Bronchial epithelial cell (primary cell): ENCODE results near the gene S1PR5. TPM values are rescaled to one million over a fixed set of nuclear protein-coding genes. Genes with fewer than 3 reads are reported as not detected.
A peak's percentile ranks its signal among the peaks of the same experiment; 100 is the strongest.
"Not testable (repeated sequence)": the region's sequence is repeated elsewhere in the genome, so short reads cannot be mapped to it uniquely, and the experiment has no call there.

Source experiments
- DNase-seq: peaks from one replicate; pipeline ENCODE4 v3.0.0-alpha.2; 2010; ENCODE audit warnings: low read depth
- FAIRE-seq: peaks from 2 replicates; lab custom pipeline; 2011; peaks lifted over from hg19 to GRCh38; lab: Jason Lieb, UNC
- H3K27me3 ChIP-seq: 2 replicates; pipeline ENCODE4 v1.5.1; 2011; ENCODE audit warnings: low read length; ENCODE audit not compliant: control insufficient read depth, insufficient read depth
- H3K36me3 ChIP-seq: 2 replicates; pipeline ENCODE4 v1.5.1; 2011; ENCODE audit warnings: low read length; ENCODE audit not compliant: control insufficient read depth, insufficient read depth
- H3K4me3 ChIP-seq: 2 replicates; pipeline ENCODE4 v1.5.1; 2011; ENCODE audit warnings: mild to moderate bottlenecking, low read depth, low read length, control low read depth
- total RNA-seq: library from RNA; depleted of rRNA; stranded (reverse); fragments of >200 nt; gene quantifications from 2 replicates; pipeline ENCODE4 v1.2.1, GENCODE V29; 2014
- TF ChIP-seq, protein P1 (sequence below): IDR thresholded peaks from 2 replicates; pipeline ENCODE4 v1.5.1; 2011; ENCODE audit warnings: mild to moderate bottlenecking, moderate library complexity, low read length, control low read depth, inconsistent platforms; ENCODE audit not compliant: insufficient read depth, severe bottlenecking

The S1PR5 gene
- total RNA-seq, 1 donor from 2014 or later, result 6.6 TPM

DNA sequence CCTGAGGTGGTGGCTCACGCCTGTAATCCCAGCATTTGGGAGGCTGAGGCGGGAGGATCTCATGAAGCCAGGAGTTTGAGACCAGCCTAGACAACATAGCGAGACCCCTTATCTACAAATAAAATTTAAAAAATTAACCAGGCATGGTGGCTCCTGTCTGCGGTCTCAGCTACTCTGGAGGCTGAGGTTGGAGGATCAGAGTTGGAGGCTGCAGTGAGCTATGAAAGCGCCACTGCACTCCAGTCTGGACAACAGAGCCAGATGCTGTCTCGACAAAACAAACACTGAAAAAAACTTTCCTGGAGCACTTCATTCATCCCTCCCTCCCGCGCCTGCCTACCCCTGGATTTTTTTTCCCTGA lies 25.8 kb upstream of the S1PR5 start:
- no peaks in the 10 kb centered on the region for H3K27me3 ChIP-seq
- DNase-seq, result no peak
- peak overlapping the region; percentile 48 for H3K4me3 ChIP-seq
- peaks cover 14% of the 10 kb centered on the region for H3K36me3 ChIP-seq
- no peak for FAIRE-seq
- TF ChIP-seq, protein P1, sequence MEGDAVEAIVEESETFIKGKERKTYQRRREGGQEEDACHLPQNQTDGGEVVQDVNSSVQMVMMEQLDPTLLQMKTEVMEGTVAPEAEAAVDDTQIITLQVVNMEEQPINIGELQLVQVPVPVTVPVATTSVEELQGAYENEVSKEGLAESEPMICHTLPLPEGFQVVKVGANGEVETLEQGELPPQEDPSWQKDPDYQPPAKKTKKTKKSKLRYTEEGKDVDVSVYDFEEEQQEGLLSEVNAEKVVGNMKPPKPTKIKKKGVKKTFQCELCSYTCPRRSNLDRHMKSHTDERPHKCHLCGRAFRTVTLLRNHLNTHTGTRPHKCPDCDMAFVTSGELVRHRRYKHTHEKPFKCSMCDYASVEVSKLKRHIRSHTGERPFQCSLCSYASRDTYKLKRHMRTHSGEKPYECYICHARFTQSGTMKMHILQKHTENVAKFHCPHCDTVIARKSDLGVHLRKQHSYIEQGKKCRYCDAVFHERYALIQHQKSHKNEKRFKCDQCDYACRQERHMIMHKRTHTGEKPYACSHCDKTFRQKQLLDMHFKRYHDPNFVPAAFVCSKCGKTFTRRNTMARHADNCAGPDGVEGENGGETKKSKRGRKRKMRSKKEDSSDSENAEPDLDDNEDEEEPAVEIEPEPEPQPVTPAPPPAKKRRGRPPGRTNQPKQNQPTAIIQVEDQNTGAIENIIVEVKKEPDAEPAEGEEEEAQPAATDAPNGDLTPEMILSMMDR, result no peak

DNA sequence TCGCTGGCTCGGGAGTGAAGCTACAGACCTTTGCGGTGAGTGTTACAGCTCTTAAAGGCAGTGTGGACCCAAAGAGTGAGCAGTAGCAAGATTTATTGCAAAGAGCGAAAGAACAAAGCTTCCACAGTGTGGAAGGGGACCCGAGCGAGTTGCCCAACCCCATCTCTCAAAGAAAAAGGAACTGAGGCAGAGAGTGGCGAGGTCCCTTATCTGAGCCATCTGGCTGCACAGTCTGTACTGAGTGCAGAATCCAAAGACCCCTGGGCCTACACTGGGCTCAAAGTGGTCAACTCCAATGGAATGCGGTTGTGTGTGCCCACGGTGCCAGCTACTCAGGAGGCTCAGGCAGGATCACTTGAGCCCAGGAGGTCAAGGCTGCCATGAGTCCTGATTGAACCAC lies 21.8 kb upstream of the S1PR5 start:
- not testable (repeated sequence) for H3K4me3 ChIP-seq, DNase-seq, FAIRE-seq, H3K36me3 ChIP-seq, H3K27me3 ChIP-seq

- no peak for DNase-seq
- FAIRE-seq, result no peak
- H3K27me3 ChIP-seq, result no peaks in the 10 kb centered on the region
These were observed 21.1 kb upstream of the S1PR5 start for GRCh38 chr19:10538204-10538983.

DNA sequence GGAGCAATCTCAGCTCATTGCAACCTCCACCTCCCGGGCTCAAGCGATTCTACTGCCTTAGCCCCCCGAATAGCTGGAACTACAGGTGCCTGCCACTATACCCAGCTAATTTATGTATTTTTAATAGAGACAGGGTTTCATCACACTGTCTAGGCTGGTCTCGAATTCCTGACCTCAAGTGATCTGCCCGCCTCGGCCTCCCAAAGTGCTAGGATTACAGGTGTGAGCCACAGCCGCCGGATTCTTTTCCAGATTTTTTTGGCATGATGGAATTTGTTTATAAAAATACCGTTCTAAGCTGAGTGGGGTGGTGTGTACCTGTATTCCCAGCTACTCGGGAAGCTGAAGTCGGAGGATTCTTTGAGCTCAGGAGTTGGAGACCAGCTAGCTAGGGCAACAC lies 20.4 kb upstream of the S1PR5 start:
- TF ChIP-seq, protein P1, result no peak
- no peak for FAIRE-seq
- DNase-seq, result peak; percentile 14
- H3K36me3 ChIP-seq, result no peaks in the 10 kb centered on the region
- H3K4me3 ChIP-seq, result no peak overlapping the region
- H3K27me3 ChIP-seq, result no peaks in the 10 kb centered on the region

More at GRCh38 chr19:10538204-10538983, 21.1 kb upstream of the S1PR5 start:
- TF ChIP-seq, protein P1, result no peak
- Histone ChIP-seq H3K36me3 (no peaks in the 10 kb centered on the region), H3K4me3 (no peak overlapping the region)

- peak; percentile 99 for FAIRE-seq
- TF ChIP-seq, protein P1, result no peak
- DNase-seq, result peak; percentile 99
- Histone ChIP-seq H3K27me3 (no peaks in the 10 kb centered on the region), H3K36me3 (no peaks in the 10 kb centered on the region), H3K4me3 (no peak overlapping the region)
These were observed 18.4 kb upstream of the S1PR5 start for GRCh38 chr19:10535613-10536012.

DNA sequence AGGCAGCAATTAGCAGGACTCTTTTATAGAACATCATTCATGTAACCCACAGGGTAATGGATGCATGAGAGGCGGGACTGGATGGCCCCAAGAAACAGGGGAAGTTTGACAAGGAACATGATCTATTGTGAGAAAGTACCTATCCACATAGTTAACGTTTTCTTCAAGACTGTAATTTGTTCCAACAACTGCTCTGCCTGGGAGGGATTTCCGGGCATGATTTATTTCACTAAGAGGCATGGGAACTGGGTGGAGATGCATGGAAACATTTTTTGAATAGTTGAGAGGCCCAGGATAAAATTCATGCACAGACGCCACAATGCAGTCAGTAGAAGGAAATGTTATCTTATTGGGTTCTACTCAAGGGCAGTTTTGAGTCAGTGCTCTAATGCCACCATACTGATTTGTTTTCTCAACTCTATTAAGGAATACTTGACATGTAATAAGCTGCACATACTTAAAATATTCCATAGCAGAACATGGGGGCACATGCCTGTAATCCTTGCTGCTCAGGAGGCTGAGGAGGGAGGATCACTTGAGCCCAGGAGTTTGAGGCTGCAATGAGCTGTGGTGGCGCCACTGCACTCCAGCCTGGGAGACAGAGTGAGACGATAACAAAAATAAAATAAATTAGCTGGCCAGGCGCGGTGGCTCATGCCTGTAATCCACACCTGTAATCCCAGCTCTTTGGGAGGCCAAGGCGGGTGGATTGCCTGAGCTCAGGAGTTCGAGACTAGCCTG lies 16.6 kb upstream of the S1PR5 start:
- peak; percentile 91 for DNase-seq
- TF ChIP-seq, protein P1, result no peak
- H3K4me3 ChIP-seq, result no peak overlapping the region
- FAIRE-seq, result no peak
- H3K36me3 ChIP-seq, result no peaks in the 10 kb centered on the region
- no peaks in the 10 kb centered on the region for H3K27me3 ChIP-seq
